ENCODE results near the gene FILIP1. TPM values are rescaled to one million over a fixed set of nuclear protein-coding genes. Genes with fewer than 3 reads are reported as not detected.

The FILIP1 gene
- total and polyA plus RNA-seq, 2 donors from 2014 or later = 0.80 to 4.6 TPM

DNA sequence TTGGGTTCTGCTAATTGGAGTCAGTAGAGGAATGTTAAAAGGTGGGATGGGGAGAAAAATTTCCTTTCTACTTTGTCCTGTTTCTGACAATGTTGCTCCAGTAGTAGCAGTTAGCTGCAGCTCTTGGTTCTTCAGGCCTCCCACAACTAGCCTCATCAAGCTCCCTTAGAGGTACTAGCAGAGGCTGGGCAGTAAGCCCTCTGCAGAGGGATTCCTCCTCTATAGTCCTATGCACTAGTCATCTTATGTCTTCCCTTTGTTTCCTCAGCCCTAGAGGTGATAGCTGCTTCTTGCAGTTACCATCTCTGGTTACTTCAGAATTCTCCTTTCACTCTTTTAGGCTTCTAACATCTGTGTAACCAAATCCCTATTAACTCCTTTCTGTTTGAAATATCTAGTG is 99.8 kb downstream of the FILIP1 start:
- H3K27me3 ChIP-seq (ENCODE audit: control insufficient read depth, insufficient read depth, low read length) = no peaks in the 10 kb centered on the region
- DNase-seq = no peak
- intact Hi-C loops (cut with DNase I) = no loop called here
- no peak for FAIRE-seq
- no peaks in the 10 kb centered on the region for H3K9me3 ChIP-seq (ENCODE audit: control insufficient read depth in 2 of 3, insufficient read depth in 1 of 3, low read length in 3 of 3)
- no peak overlapping the region for H3K9ac ChIP-seq (ENCODE audit: low read length in 3 of 3)
- TF ChIP-seq, protein P1, sequence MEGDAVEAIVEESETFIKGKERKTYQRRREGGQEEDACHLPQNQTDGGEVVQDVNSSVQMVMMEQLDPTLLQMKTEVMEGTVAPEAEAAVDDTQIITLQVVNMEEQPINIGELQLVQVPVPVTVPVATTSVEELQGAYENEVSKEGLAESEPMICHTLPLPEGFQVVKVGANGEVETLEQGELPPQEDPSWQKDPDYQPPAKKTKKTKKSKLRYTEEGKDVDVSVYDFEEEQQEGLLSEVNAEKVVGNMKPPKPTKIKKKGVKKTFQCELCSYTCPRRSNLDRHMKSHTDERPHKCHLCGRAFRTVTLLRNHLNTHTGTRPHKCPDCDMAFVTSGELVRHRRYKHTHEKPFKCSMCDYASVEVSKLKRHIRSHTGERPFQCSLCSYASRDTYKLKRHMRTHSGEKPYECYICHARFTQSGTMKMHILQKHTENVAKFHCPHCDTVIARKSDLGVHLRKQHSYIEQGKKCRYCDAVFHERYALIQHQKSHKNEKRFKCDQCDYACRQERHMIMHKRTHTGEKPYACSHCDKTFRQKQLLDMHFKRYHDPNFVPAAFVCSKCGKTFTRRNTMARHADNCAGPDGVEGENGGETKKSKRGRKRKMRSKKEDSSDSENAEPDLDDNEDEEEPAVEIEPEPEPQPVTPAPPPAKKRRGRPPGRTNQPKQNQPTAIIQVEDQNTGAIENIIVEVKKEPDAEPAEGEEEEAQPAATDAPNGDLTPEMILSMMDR (IDR thresholded peaks at IDR 0.05; ENCODE audit: borderline replicate concordance, extremely low read depth, insufficient read depth) = no peak
- H3K4me1 ChIP-seq (ENCODE audit: control insufficient read depth in 2 of 3, insufficient read depth in 2 of 3, low read depth in 1 of 3, low read length in 3 of 3) = peaks cover 0 to 3% (median 0%) of the 10 kb centered on the region in 3 donors
- H3K36me3 ChIP-seq (ENCODE audit: control insufficient read depth in 2 of 3, insufficient read depth in 3 of 3, low read length in 3 of 3) = no peaks in the 10 kb centered on the region
- no peak overlapping the region for H3K4me3 ChIP-seq (ENCODE audit: low read length in 3 of 3)
- H3K27ac ChIP-seq (ENCODE audit: low read depth in 2 of 2, low read length in 2 of 2) = no peak overlapping the region

DNA sequence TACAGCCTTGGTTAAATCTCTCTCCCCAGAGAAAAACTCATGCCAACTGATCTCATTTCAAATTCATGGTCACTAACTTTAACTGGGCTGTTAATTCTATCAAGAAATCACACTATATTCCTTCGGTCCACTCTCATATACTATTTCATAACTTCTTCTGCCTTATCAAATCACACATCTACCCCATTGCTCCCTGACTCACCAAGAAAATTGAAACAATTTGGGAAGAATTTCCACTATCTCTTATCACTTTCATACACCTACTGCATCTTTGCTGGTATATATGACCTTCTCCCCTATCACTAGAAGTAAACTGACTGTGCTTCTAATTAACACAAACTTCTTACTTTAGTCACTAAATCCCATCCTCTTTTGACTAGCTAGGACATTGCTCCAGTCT is 102.3 kb downstream of the FILIP1 start:
- no peaks in the 10 kb centered on the region for H3K27me3 ChIP-seq (ENCODE audit: control insufficient read depth, insufficient read depth, low read length)
- TF ChIP-seq, protein P1 (IDR thresholded peaks at IDR 0.05; ENCODE audit: borderline replicate concordance, extremely low read depth, insufficient read depth) = no peak
- FAIRE-seq (no peak), DNase-seq (no peak)
- H3K9me3 ChIP-seq (ENCODE audit: control insufficient read depth in 2 of 3, insufficient read depth in 1 of 3, low read length in 3 of 3) = no peaks in the 10 kb centered on the region
- no peaks in the 10 kb centered on the region for H3K36me3 ChIP-seq (ENCODE audit: control insufficient read depth in 2 of 3, insufficient read depth in 3 of 3, low read length in 3 of 3)
- no peak overlapping the region for H3K27ac ChIP-seq (ENCODE audit: low read depth in 2 of 2, low read length in 2 of 2)
- H3K4me3 ChIP-seq (ENCODE audit: low read length in 3 of 3) = no peak overlapping the region
- H3K4me1 ChIP-seq (ENCODE audit: control insufficient read depth in 2 of 3, insufficient read depth in 2 of 3, low read depth in 1 of 3, low read length in 3 of 3) = no peaks in the 10 kb centered on the region
- no peak overlapping the region for H3K9ac ChIP-seq (ENCODE audit: low read length in 3 of 3)
- intact Hi-C loops (cut with DNase I) = no loop called here

DNA sequence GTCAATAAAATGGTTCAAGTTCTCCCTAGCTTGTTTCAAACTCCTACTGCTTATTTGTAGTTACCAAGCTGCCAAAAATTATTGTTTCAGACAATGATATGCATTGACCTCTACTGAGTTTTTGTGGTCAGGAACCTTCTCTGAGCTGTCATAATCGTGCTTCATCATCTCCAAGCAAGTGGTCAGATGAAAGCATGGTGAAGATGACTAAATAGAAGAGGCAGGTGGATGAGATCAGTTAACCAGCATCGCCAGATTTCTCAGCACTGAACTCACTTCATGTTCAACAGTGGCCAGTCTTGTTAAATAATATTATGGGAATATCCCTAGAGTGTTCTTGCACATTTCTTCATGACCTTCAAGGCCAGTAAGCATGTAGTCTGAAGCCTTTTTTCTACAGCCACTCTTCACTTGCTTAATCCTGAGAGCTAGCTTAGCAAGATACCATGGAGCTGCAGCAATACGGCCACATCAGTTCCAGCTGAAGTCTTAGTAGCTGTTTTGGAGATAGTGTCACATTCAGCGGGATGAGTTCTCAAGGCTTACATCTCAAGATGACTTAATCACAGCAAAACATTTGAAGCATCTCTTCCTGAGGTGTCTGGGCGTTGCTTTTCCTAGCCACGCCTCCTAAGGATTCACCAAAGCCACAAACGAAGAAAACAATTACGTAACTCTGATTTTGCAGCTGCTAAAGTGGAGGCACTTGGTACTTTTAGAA is 107.4 kb downstream of the FILIP1 start:
- no peak overlapping the region for H3K27ac ChIP-seq (ENCODE audit: low read depth in 2 of 2, low read length in 2 of 2)
- DNase-seq = no peak
- H3K9ac ChIP-seq (ENCODE audit: low read length in 3 of 3) = no peak overlapping the region
- H3K36me3 ChIP-seq (ENCODE audit: control insufficient read depth in 2 of 3, insufficient read depth in 3 of 3, low read length in 3 of 3) = no peaks in the 10 kb centered on the region
- no peaks in the 10 kb centered on the region for H3K9me3 ChIP-seq (ENCODE audit: control insufficient read depth in 2 of 3, insufficient read depth in 1 of 3, low read length in 3 of 3)
- H3K4me1 ChIP-seq (ENCODE audit: control insufficient read depth in 2 of 3, insufficient read depth in 2 of 3, low read depth in 1 of 3, low read length in 3 of 3) = peaks cover 0 to 2% (median 0%) of the 10 kb centered on the region in 3 donors
- TF ChIP-seq, protein P1 (IDR thresholded peaks at IDR 0.05; ENCODE audit: borderline replicate concordance, extremely low read depth, insufficient read depth) = no peak
- H3K27me3 ChIP-seq (ENCODE audit: control insufficient read depth, insufficient read depth, low read length) = no peaks in the 10 kb centered on the region
- no peak overlapping the region for H3K4me3 ChIP-seq (ENCODE audit: low read length in 3 of 3)
- FAIRE-seq = no peak
- intact Hi-C loops (cut with DNase I) = no loop called here

All from kidney (tissue), 14 donors.